MCF 10A (cell line): ENCODE results near the gene MSLN. TPM values are rescaled to one million over a fixed set of nuclear protein-coding genes. Genes with fewer than 3 reads are reported as not detected.

Experiments
- BruUV-seq: library from RNA; stranded (reverse); fragments of 400-500 nt; replicated peaks from 2 replicates; lab custom pipeline; 2021; lab: Mats Ljungman, UMichigan
- CTCF ChIA-PET: fragments of 300-600 bp; sonication (Branson Sonifier 250); formaldehyde crosslinking; extraction: SDS; loops from one replicate; lab custom pipeline; 2021; ENCODE audit warnings: antibody characterized with exemption, inconsistent platforms; lab: Yijun Ruan, JAX
- POLR2A ChIA-PET: fragments of 300-600, 350-650 bp; sonication (Branson Sonifier 250); formaldehyde crosslinking; extraction: SDS; loops from one replicate; lab custom pipeline; 2020; ENCODE audit warnings: antibody characterized with exemption, inconsistent platforms; lab: Yijun Ruan, JAX
- DNase-seq: peaks from one replicate; pipeline ENCODE4 v3.0.0-alpha.2; 2018; ENCODE audit not compliant: unreplicated experiment
- H3K27ac Mint-ChIP-seq: one replicate; pipeline ENCODE4 v1.8.0; 2022; ENCODE audit warnings: mild to moderate bottlenecking, low read depth, mixed read lengths; ENCODE audit not compliant: unreplicated experiment
- H3K27me3 Mint-ChIP-seq: one replicate; pipeline ENCODE4 v1.8.0; 2022; ENCODE audit warnings: mixed read lengths; ENCODE audit not compliant: insufficient read depth, unreplicated experiment
- H3K36me3 Mint-ChIP-seq: one replicate; pipeline ENCODE4 v1.8.0; 2022; ENCODE audit warnings: mild to moderate bottlenecking, moderate library complexity, mixed read lengths; ENCODE audit not compliant: insufficient read depth, unreplicated experiment
- H3K4me1 Mint-ChIP-seq: one replicate; pipeline ENCODE4 v1.8.0; 2022; ENCODE audit warnings: mixed read lengths; ENCODE audit not compliant: insufficient read depth, unreplicated experiment
- H3K4me3 Mint-ChIP-seq: one replicate; pipeline ENCODE4 v1.8.0; 2022; ENCODE audit warnings: mild to moderate bottlenecking, moderate library complexity, mixed read lengths; ENCODE audit not compliant: unreplicated experiment
- H3K9me3 Mint-ChIP-seq: one replicate; pipeline ENCODE4 v1.8.0; 2022; ENCODE audit warnings: mixed read lengths; ENCODE audit not compliant: unreplicated experiment
- CTCF ChIP-seq: fragments of 200-600 bp; IDR thresholded peaks from one replicate; pipeline ENCODE4 v1.8.0; 2022; ENCODE audit warnings: antibody characterized with exemption, mild to moderate bottlenecking; ENCODE audit not compliant: unreplicated experiment
- intact Hi-C: fragments of 100-400 bp; cut with micrococcal nuclease; formaldehyde crosslinking; loops from 2 replicates; pipeline ENCODE4 v1.14.1; 2022
- total RNA-seq: library from RNA; stranded (reverse); gene quantifications from 2 replicates; pipeline ENCODE4 v1.2.3, GENCODE V29; 2022

MSLN gene
- total RNA-seq, 1 experiment from 2014 or later = 25.2 TPM

- ChIA-PET POLR2A (interaction anchor here (1.7 kb wide), 1 partner anchor 14 kb away, joined by 6 read pairs; the partner anchor contains the start of gene CIAO3), CTCF (interaction anchor here (0.6 kb wide), 3 partner anchors 8 to 30 kb away, joined by 3 to 4 read pairs (median 3); no protein-coding TSS in a partner anchor)
- Mint-ChIP-seq H3K4me3 (no peak overlapping the region), H3K36me3 (no peaks in the 10 kb centered on the region), H3K4me1 (no peaks in the 10 kb centered on the region), H3K27me3 (no peaks in the 10 kb centered on the region), H3K9me3 (no peaks in the 10 kb centered on the region), H3K27ac (no peak overlapping the region)
- no peak for TF ChIP-seq CTCF
- BruUV-seq = no TSS peak
- no peak for DNase-seq
- intact Hi-C loops = no loop called here
Observed at GRCh38 chr16:754656-755055, 5.9 kb upstream of the MSLN start.

GRCh38 chr16:756428-756827 lies 4.1 kb upstream of the MSLN start:
- CTCF ChIA-PET = interaction anchor here (0.7 to 2.5 kb wide), 7 partner anchors 10 to 301 kb away, joined by 3 to 13 read pairs (median 3); partner anchors contain the start of gene CIAO3
- no TSS peak for BruUV-seq
- no peaks in the 10 kb centered on the region for H3K27me3 Mint-ChIP-seq

DNA sequence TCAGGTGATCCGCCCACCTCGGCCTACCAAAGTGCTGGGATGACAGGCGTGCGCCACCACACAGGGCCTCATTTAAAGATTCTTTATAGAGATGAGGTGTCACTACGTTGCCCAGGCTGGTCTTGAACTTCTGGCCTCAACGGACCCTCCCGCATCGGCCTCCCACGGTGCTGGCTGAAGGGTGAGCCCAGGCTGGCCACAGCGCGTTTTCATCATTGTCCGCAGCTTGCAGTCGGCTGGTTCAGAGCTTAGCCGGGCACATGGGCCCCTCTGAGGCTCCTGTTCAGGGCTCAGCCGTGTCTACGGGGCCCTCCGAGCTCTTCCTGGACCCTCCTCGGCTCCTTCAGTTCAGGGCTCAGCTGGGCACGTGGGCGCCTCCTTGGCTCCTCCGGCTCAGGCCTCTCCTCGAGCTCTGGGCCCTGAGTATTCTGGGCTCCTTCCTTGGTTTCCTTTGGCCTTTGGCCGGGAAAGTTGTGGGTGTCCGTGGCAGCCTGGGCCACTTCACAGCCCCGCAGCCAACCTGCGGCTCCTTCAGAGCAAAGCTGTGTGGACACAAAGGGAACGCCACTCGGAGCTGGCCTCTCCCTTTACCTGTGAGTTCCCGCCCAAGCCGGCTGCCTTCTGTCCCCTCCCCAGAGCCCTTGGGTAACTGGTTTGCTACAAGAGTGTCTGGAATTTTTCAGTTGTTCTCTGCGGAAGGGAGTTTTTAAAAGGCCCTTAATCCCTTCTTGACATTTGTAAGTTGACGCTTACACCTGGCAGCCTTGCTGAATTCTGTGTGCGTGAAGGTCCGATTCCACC lies 1.2 kb upstream of the MSLN start:
- TF ChIP-seq CTCF = no peak
- POLR2A ChIA-PET = interaction anchor here (1.1 to 3.9 kb wide), 6 partner anchors 10 to 52 kb away, joined by 3 to 26 read pairs (median 9); partner anchors contain the start of genes ANTKMT, CHTF18 and RPUSD1
- BruUV-seq = no TSS peak
- Mint-ChIP-seq H3K4me3 (no peak overlapping the region), H3K4me1 (peaks cover 10% of the 10 kb centered on the region), H3K36me3 (no peaks in the 10 kb centered on the region), H3K27me3 (no peaks in the 10 kb centered on the region), H3K27ac (peak overlapping the region; percentile 61), H3K9me3 (no peaks in the 10 kb centered on the region)
- no peak for DNase-seq
- intact Hi-C loops = no loop called here
- CTCF ChIA-PET = interaction anchor here (0.6 to 2.9 kb wide), 5 partner anchors 14 to 298 kb away, joined by 3 to 11 read pairs (median 7); partner anchors contain the start of gene CIAO3

More at GRCh38 chr16:756428-756827, 4.1 kb upstream of the MSLN start:
- no peaks in the 10 kb centered on the region for H3K36me3 Mint-ChIP-seq
- H3K27ac Mint-ChIP-seq = no peak overlapping the region
- DNase-seq = no peak
- intact Hi-C loops = no loop called here
- no peaks in the 10 kb centered on the region for H3K9me3 Mint-ChIP-seq
- no peak overlapping the region for H3K4me3 Mint-ChIP-seq
- POLR2A ChIA-PET = interaction anchor here (1.0 to 1.7 kb wide), 2 partner anchors 16 to 27 kb away, joined by 4 to 5 read pairs; partner anchors contain the start of gene CIAO3
- H3K4me1 Mint-ChIP-seq = peaks cover 7% of the 10 kb centered on the region
- TF ChIP-seq CTCF = no peak

GRCh38 chr16:760065-760464 lies 469 bp upstream of the MSLN start:
- Mint-ChIP-seq H3K4me1 (peaks cover 10% of the 10 kb centered on the region), H3K36me3 (no peaks in the 10 kb centered on the region), H3K27ac (peak overlapping the region; percentile 61), H3K4me3 (peak overlapping the region; percentile 60), H3K9me3 (no peaks in the 10 kb centered on the region), H3K27me3 (no peaks in the 10 kb centered on the region)
- no peak for TF ChIP-seq CTCF
- intact Hi-C loops = no loop called here
- POLR2A ChIA-PET = interaction anchor here (1.1 to 3.9 kb wide), 10 partner anchors 10 to 123 kb away, joined by 3 to 26 read pairs (median 9); partner anchors contain the start of genes ANTKMT, CHTF18, CIAO3 and METTL26
- CTCF ChIA-PET = interaction anchor here (0.6 to 2.9 kb wide), 5 partner anchors 14 to 298 kb away, joined by 3 to 11 read pairs (median 7); partner anchors contain the start of gene CIAO3
- no peak for DNase-seq
- BruUV-seq = no TSS peak
